Measurements from ENCODE around the gene TBC1D4.

TBC1D4 gene

GRCh38 chr13:75333103-75333502, 148.9 kb downstream of the TBC1D4 start:
- TF ChIP-seq, protein P1, sequence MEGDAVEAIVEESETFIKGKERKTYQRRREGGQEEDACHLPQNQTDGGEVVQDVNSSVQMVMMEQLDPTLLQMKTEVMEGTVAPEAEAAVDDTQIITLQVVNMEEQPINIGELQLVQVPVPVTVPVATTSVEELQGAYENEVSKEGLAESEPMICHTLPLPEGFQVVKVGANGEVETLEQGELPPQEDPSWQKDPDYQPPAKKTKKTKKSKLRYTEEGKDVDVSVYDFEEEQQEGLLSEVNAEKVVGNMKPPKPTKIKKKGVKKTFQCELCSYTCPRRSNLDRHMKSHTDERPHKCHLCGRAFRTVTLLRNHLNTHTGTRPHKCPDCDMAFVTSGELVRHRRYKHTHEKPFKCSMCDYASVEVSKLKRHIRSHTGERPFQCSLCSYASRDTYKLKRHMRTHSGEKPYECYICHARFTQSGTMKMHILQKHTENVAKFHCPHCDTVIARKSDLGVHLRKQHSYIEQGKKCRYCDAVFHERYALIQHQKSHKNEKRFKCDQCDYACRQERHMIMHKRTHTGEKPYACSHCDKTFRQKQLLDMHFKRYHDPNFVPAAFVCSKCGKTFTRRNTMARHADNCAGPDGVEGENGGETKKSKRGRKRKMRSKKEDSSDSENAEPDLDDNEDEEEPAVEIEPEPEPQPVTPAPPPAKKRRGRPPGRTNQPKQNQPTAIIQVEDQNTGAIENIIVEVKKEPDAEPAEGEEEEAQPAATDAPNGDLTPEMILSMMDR (IDR thresholded peaks at IDR 0.05; ENCODE audit: low read depth, low read length) = no peak
- in situ Hi-C loops (cut with HindIII; ENCODE audit: low sequenced_read_pairs) = no loop called here
- no peak for DNase-seq (ENCODE audit: low read depth, low spot score)
- no peak overlapping the region for H3K4me3 ChIP-seq (ENCODE audit: low read depth, low read length)

- no peak overlapping the region for H3K4me3 ChIP-seq (ENCODE audit: low read depth, low read length)
- in situ Hi-C loops (cut with HindIII; ENCODE audit: low sequenced_read_pairs) = no loop called here
- TF ChIP-seq, protein P1 (IDR thresholded peaks at IDR 0.05; ENCODE audit: low read depth, low read length) = no peak
- no peak for DNase-seq (ENCODE audit: low read depth, low spot score)
Measured at GRCh38 chr13:75331792-75332349, 150.1 kb downstream of the TBC1D4 start.

DNA sequence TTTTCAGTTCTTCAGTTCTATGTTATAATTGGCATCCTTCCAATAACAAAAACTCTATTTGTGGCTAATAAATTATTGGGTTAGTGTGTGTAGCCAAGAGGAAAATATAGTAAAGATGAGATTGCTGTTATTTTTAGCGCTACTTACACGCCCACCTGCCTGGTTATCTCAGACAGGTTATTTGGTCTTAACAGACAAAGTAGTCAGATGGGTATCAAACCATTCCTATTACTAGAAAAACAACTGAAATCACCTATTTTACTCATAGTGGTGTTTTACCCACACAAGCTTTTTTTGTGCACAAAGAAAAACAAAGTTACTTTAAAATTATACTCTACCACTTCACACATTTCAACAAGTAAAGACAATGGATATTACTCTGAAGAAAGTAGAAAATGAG, 151.2 kb downstream of the TBC1D4 start:
- no peak overlapping the region for H3K4me3 ChIP-seq (ENCODE audit: low read depth, low read length)
- DNase-seq (ENCODE audit: low read depth, low spot score) = no peak
- TF ChIP-seq, protein P1 (IDR thresholded peaks at IDR 0.05; ENCODE audit: low read depth, low read length) = no peak
- in situ Hi-C loops (cut with HindIII; ENCODE audit: low sequenced_read_pairs) = no loop called here

- H3K4me3 ChIP-seq (ENCODE audit: low read depth, low read length) = no peak overlapping the region
- no peak for DNase-seq (ENCODE audit: low read depth, low spot score)
- TF ChIP-seq, protein P1 (IDR thresholded peaks at IDR 0.05; ENCODE audit: low read depth, low read length) = no peak
- in situ Hi-C loops (cut with HindIII; ENCODE audit: low sequenced_read_pairs) = no loop called here
Measured at GRCh38 chr13:75329723-75330122, 152.2 kb downstream of the TBC1D4 start.

GRCh38 chr13:75329097-75329496, 152.9 kb downstream of the TBC1D4 start:
- in situ Hi-C loops (cut with HindIII; ENCODE audit: low sequenced_read_pairs) = no loop called here
- DNase-seq (ENCODE audit: low read depth, low spot score) = no peak
- TF ChIP-seq, protein P1 (IDR thresholded peaks at IDR 0.05; ENCODE audit: low read depth, low read length) = no peak
- H3K4me3 ChIP-seq (ENCODE audit: low read depth, low read length) = no peak overlapping the region

- TF ChIP-seq, protein P1 (IDR thresholded peaks at IDR 0.05; ENCODE audit: low read depth, low read length) = no peak
- DNase-seq (ENCODE audit: low read depth, low spot score) = no peak
- no peak overlapping the region for H3K4me3 ChIP-seq (ENCODE audit: low read depth, low read length)
- in situ Hi-C loops (cut with HindIII; ENCODE audit: low sequenced_read_pairs) = no loop called here
Measured at GRCh38 chr13:75327135-75327510, 154.8 kb downstream of the TBC1D4 start.

All from astrocyte of the spinal cord (primary cell).